GM12891 (cell line): ENCODE data around the gene TMCO4.
"Not testable (repeated sequence)": the region's sequence is repeated elsewhere in the genome, so short reads cannot be mapped to it uniquely, and the experiment has no call there.

Source experiments
- DNase-seq: peaks from one replicate; pipeline ENCODE4 v3.0.0; 2011; ENCODE audit warnings: low spot score; ENCODE audit not compliant: insufficient read length
- FAIRE-seq: peaks from 2 replicates; lab custom pipeline; 2011; peaks lifted over from hg19 to GRCh38; lab: Jason Lieb, UNC
- PAX5 ChIP-seq: IDR thresholded peaks from 2 replicates; pipeline ENCODE4 v1.6.1; 2011; ENCODE audit warnings: low read length, moderate library complexity, mild to moderate bottlenecking; ENCODE audit not compliant: insufficient read depth, severe bottlenecking
- POLR2A ChIP-seq: IDR thresholded peaks from 2 replicates; pipeline ENCODE4 v1.6.1; 2011; ENCODE audit warnings: low read depth, low read length, control low read depth
- POLR2AphosphoS5 ChIP-seq: IDR thresholded peaks from 2 replicates; pipeline ENCODE4 v1.6.1; 2011; ENCODE audit warnings: low read depth, low read length, control low read depth
- POU2F2 ChIP-seq: IDR thresholded peaks from 2 replicates; pipeline ENCODE4 v1.6.1; 2011; ENCODE audit warnings: low read depth, mild to moderate bottlenecking, control low read depth, low read length, moderate library complexity
- SPI1 ChIP-seq: IDR thresholded peaks from 2 replicates; pipeline ENCODE4 v1.6.1; 2011; ENCODE audit warnings: low read depth, low read length, control low read depth
- TAF1 ChIP-seq: IDR thresholded peaks from 2 replicates; pipeline ENCODE4 v1.6.1; 2011; ENCODE audit warnings: low read depth, low read length, control low read depth

The TMCO4 gene

DNA sequence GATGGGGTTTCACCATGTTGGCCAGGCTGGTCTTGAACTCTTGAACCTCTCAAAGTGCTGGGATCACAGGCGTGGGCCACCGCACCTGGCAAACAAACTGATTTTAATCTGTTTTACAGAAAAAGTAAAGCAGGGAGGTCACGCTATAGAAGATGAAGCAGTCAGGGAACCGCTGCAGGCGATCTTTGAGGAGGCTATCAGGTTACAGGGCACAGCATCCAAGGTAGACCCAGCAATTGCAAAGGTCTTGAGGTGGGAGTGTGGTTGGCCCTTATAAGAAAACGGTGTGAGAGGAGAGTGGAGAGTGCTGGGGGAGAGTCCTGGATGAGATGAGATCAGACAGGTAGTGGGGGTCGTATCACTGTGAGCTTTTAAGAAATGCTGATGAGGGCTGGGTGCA, 2.6 kb upstream of the TMCO4 start:
- DNase-seq (no peak), FAIRE-seq (no peak)
- TF ChIP-seq SPI1 (no peak), POLR2AphosphoS5 (no peak), TAF1 (no peak), POU2F2 (no peak), POLR2A (no peak), PAX5 (no peak)

DNA sequence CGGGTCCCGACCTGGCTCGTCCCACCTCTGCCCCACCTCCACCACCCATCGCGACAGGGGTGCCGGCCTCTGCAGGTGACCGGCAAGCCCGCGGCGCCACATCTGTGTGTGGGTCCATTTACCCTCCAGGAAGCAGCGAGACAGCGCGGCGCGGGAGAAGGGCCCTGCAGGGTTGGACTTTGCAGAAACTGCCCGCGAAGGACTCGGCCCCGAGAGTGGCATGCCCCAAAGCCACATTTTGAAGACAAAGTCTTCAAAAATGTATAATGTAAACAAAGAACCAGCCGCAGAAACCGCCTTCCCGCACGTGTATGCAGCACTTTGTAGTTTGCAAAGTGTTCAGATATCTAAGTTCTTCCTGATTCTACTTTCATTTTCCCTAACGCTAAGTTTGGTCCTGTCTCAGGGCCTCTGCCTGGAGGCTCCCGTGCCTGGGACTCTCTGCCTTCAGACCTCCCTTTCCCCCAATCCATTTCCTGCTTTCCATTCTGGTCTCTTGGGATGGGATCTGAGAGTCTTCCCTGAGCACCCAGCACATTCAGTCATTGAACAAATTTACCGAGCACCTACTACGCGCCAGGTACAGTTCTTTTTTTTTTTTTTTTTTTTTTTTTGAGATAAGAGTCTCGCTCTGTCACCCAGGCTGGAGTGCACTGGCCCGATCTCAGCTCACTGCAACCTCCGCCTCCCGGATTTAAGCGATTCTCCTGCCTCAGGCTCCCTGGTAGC, 524 bp upstream of the TMCO4 start:
- TF ChIP-seq POLR2A (no peak), TAF1 (no peak), POLR2AphosphoS5 (no peak), PAX5 (no peak), SPI1 (no peak), POU2F2 (no peak)
- FAIRE-seq (peak; percentile 67), DNase-seq (peak; percentile 45)

DNA sequence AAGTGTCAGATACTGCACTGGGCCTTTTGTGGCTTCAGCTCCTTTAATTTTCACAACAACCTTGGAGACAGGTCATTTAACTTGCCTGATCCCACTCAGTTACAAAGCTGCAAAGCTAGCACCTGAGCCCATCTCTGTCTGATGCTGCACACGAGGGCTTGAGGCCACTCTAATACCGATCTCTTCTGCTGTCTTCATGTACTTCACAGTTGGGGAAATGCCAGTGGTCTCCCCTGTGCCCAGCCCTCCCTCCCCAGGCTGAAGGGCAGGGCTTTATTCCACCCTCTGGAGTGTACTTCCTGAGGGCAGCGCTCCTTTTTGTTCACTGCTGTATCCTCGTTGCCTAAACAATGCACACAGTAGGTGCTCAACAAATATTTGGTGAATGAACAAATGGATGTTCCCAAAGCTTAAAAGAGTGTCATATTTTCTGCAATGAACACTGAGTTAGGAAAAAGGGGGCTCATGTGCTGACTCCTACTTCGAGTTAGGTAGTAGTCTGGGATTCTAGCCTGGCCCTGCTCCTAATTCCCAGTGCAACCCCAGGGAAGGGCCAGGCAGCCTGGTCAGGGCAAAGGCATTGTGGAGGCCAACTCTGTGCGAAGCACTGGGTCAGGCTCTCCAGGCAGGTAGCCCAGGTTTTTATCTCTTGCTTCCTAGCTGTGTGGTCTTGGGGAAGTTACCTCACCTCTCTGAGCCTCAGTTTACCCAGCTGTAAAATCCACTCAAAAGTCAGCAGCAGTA, 1.1 kb downstream of the TMCO4 start:
- no peak for DNase-seq
- FAIRE-seq: peak; percentile 66
- TF ChIP-seq TAF1: no peak
- no peak for TF ChIP-seq POLR2AphosphoS5
- no peak for TF ChIP-seq POU2F2
- TF ChIP-seq PAX5: no peak
- TF ChIP-seq SPI1: no peak
- no peak for TF ChIP-seq POLR2A

GRCh38 chr1:19797827-19798226, 1.9 kb downstream of the TMCO4 start:
- DNase-seq (no peak), FAIRE-seq (no peak)
- TF ChIP-seq POLR2AphosphoS5: no peak
- TF ChIP-seq SPI1: no peak
- no peak for TF ChIP-seq TAF1
- TF ChIP-seq POU2F2: no peak
- TF ChIP-seq POLR2A: no peak
- no peak for TF ChIP-seq PAX5

GRCh38 chr1:19794583-19794982, 5.1 kb downstream of the TMCO4 start:
- FAIRE-seq (no peak), DNase-seq (no peak)
- TF ChIP-seq TAF1: no peak
- no peak for TF ChIP-seq PAX5
- TF ChIP-seq SPI1: no peak
- TF ChIP-seq POLR2AphosphoS5: no peak
- no peak for TF ChIP-seq POLR2A
- no peak for TF ChIP-seq POU2F2

DNA sequence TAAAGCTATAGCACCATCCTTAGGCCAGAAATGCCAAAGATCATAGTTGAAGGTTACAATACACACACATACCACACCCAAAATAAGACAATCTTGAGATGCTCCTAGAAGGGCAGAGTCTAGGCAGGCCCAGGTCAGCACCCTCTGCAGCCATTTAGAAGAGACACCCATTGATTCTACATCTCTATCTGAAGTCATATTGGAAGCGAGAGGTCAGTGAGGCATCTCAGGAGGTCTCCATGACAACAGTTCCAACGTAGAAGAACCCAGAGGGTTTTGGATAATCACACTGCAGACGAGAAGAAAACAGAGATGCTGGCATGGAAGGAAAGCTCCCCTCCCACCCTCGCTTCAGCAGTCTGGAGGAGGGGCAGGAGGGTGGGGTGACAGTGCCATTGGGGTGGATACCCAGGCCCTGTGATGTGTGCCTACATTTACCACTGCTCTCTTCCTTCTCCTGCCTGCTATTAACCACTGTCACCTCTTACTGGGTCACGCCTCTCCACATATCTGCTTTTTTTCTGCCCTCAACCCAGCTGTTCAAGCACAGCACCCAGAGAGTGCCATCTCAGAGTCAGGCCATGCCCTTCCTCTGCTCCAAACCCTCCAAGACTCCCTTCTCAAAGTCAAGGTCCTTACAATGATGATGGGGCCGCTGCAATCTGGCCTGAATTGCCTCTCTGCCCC, 6.2 kb downstream of the TMCO4 start:
- DNase-seq (no peak), FAIRE-seq (no peak)
- TF ChIP-seq POU2F2 (no peak), TAF1 (no peak), PAX5 (no peak), POLR2A (no peak), POLR2AphosphoS5 (no peak), SPI1 (no peak)

DNA sequence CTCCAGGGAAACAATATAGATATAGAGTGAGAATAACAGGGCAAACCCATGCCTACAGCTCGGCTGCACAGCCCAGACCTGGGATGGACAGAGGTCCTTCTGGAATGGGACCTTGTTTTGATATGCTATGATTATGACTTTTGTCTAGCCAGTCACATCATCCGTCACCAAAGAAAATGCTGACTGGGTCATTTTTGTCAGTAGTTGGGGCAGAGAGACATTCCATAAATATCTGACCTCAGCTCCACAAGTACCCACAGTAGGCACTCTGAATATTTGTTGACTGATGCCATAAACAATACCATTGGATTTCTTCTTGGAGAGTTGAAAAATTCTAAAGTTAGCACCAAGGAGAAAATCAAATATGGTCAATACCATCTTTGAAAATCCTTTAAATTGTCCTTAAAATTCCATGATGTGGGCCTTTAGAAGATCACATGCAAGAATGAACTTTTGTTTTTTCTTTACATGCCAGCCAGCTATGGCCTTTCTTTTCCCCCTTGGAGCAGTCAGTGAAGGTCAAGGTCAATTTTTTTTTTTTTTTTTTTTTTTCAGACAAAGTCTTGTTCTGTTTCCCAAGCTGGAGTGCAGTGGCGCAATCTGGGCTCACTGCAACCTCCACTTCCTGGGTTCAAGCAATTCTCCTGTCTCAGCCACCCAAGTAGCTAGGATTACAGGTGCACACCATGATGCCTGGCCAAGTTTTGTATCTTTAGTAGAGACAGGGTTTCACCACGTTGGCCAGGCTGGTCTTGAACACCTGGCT, 7.3 kb downstream of the TMCO4 start:
- DNase-seq (no peak), FAIRE-seq (no peak)
- TF ChIP-seq POU2F2: no peak
- no peak for TF ChIP-seq PAX5
- no peak for TF ChIP-seq POLR2AphosphoS5
- TF ChIP-seq POLR2A: no peak
- no peak for TF ChIP-seq SPI1
- no peak for TF ChIP-seq TAF1

DNA sequence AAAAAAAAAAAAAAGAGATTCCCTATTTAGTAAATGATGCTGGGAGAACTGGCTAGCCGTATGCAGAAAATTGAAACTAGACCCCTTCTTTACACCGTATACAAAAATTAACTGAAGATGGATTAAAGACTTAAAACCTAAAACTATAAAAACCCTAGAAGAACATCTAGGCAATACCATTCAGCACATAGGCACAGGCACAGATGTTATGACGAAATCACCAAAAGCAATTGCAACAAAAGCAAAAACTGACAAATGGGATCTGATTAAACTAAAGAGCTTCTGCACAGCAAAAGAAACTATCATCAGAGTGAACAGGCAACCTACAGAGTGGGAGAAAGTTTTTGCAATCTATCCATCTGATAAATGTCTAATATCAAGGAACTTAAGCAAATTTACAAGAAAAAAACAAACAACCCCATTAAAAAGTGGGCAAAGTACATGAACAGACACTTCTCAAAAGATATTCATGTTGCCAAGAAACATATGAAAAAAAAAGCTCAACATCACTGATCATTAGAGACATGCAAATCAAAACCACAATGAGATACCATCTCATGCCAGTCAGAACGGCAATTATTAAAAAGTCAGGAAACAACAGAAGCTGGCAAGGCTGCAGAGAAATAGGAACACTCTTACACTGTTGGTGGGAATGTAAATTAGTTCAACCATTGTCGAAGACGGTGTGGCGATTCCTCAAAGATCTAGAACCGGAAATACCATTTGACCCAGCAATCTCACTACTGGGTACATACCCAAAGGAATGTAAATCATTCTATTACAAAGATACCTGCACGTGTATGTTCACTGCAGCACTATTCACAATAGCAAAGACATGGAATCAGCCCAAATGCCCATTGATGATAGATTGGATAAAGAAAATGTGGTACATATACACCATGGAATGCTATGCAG, 9.4 kb downstream of the TMCO4 start:
- FAIRE-seq, DNase-seq: not testable (repeated sequence)

GRCh38 chr1:19786988-19787423, 12.7 kb downstream of the TMCO4 start:
- no peak for TF ChIP-seq POLR2AphosphoS5
- no peak for TF ChIP-seq POU2F2
- no peak for TF ChIP-seq TAF1
- no peak for TF ChIP-seq POLR2A
- TF ChIP-seq SPI1: no peak
- TF ChIP-seq PAX5: no peak
- DNase-seq: no peak
- FAIRE-seq: no peak
